Measurements from ENCODE around the gene ZFP36L2. TPM values are rescaled to one million over a fixed set of nuclear protein-coding genes. Genes with fewer than 3 reads are reported as not detected.

The ZFP36L2 gene
- polyA plus RNA-seq, 1 of the 3 experiments (the other 2 are of a cell fraction), result 18.4 TPM

DNA sequence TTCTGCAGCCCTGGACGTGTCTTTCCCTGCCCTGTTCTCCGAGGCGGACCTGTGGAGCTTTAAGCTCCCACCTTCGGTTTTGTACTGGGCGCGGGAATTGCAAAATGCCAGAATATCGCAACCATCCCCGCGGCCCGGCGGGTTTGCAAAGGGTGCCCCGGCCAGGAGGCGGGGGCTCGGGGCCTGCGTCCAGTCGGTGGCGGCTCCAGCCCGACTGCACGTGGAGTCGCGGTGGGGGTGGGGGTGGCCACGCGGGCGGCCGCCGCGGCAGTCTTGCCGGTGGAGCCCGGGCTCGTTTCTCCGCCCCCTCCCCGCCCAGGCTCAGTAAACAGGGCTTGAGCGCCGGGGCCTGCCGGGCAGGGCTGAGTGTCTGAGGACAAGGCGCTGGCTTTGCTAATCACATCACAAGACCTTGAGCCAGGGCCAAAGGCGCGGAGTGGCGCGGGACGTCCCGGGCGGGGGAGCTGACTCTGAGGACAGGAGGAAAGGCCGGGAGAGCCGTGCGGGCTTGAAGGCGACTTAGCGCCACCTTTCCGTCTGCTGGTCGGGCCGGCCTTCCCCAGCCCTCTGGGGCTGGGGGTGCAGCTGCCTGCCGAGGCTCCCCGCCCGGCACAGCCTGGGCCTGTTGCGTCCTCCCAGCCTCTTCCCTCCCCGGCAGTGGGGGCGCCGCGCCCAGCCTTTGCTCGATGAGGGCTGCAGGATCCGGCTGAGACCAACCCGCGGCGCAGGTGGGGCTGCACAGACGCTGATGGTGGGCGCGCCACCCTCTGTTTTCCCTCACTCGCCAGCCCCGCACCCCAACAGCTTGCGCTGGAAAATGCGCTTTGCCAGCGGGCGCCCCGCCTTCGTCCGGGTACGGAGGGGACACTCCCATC lies 786 bp upstream of the ZFP36L2 start (continued):
- TF ChIP-seq, protein P1, sequence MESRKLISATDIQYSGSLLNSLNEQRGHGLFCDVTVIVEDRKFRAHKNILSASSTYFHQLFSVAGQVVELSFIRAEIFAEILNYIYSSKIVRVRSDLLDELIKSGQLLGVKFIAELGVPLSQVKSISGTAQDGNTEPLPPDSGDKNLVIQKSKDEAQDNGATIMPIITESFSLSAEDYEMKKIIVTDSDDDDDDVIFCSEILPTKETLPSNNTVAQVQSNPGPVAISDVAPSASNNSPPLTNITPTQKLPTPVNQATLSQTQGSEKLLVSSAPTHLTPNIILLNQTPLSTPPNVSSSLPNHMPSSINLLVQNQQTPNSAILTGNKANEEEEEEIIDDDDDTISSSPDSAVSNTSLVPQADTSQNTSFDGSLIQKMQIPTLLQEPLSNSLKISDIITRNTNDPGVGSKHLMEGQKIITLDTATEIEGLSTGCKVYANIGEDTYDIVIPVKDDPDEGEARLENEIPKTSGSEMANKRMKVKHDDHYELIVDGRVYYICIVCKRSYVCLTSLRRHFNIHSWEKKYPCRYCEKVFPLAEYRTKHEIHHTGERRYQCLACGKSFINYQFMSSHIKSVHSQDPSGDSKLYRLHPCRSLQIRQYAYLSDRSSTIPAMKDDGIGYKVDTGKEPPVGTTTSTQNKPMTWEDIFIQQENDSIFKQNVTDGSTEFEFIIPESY (IDR thresholded peaks at IDR 0.05; ENCODE audit: borderline replicate concordance, low read depth), result no peak; the same call in 1 of the 2 replicates
- no peak for TF ChIP-seq FOSL2 (IDR thresholded peaks at IDR 0.05; ENCODE audit: borderline replicate concordance, low read depth)
- peak; percentile 28; the same call in 1 of the 2 replicates for TF ChIP-seq POLR2AphosphoS5 (IDR thresholded peaks at IDR 0.05; ENCODE audit: low read depth, low read length)
- peak; percentile 34 for TF ChIP-seq CHD2 (IDR thresholded peaks at IDR 0.05; ENCODE audit: low read length, partially characterized antibody)
- no peak; the same call in none of the 2 replicates for TF ChIP-seq REST (IDR thresholded peaks at IDR 0.05; ENCODE audit: low read depth, low read length)
- peak; percentile 77 for TF ChIP-seq FOXJ3 (CRISPR knock-in tag; IDR thresholded peaks at IDR 0.05)
- peak; percentile 30; the same call in 1 of the 2 replicates for TF ChIP-seq SIN3A (IDR thresholded peaks at IDR 0.05; ENCODE audit: borderline replicate concordance, low read depth, low read length)

DNA sequence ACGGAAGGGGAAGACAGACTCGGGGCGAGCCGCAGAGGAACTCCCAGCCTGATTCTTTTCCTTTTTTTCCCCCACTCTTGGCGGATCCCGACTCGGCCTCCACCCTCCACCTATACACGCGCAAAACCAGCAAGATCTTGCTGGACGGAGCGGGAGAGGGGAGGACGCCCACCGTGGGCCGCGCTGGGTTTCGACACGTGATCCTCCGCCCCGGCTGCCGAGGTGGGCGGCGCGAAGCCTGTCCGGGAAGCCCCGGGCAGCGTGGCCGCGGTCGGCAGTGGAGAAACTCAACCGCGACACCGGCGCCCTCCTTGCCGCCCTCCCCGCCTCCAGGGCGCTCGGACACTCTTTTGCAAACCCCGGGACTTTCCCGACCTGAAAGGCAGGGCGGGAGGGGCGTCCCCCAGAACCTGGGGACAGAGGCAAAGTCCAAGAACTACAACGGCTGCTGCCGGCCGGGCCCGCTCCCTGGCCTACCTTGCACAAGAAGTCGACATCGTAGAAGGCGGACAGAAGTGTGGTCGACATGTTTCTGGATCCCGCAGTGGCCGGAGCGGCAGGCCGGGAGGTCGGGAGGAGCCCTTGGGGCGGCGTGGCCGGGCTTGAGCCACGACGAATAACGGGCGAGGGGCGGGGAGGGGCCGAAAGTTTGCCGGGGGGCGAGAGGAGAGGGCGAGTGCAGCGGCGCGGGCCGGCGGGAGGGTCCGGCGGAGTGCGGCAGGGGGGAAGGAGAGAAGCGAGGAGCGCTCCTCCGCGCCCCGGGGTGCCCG lies 433 bp downstream of the ZFP36L2 start:
- Histone ChIP-seq H3K9ac (peak overlapping the region; percentile 99), H3K9me3 (no peaks in the 10 kb centered on the region), H3K4me1 (ENCODE audit: control insufficient read depth in 1 of 2, insufficient read depth in 2 of 2, low read depth in 1 of 2, low read length in 1 of 2) (peaks cover 25 to 57% of the 10 kb centered on the region in 2 experiments), H3K9me2 (no peaks in the 10 kb centered on the region), H3F3A (replicated peaks; ENCODE audit: insufficient read depth) (peaks cover 49% of the 10 kb centered on the region), H4K20me1 (ENCODE audit: insufficient read depth) (peaks cover 34% of the 10 kb centered on the region), H3K79me2 (ENCODE audit: insufficient read depth) (peaks cover 67% of the 10 kb centered on the region), H3K27me3 (ENCODE audit: insufficient read depth) (no peaks in the 10 kb centered on the region), H3K27ac (ENCODE audit: low read depth in 2 of 2, low read length in 1 of 2) (peak overlapping the region; percentile 94 to 95), H3K36me3 (replicated peaks in 1 of 2; ENCODE audit: control insufficient read depth in 1 of 2, insufficient read depth in 2 of 2, low read length in 1 of 2) (peaks cover 21 to 39% of the 10 kb centered on the region in 2 experiments), H3K4me2 (peak overlapping the region; percentile 83), H3K4me3 (ENCODE audit: low read depth in 2 of 2, low read length in 1 of 2) (peak overlapping the region; percentile 95 to 97), H2AFZ (ENCODE audit: low read depth) (no peak overlapping the region)
- ChIA-PET POLR2A (interaction anchor here (0.5 to 3.7 kb wide), 25 partner anchors 20 to 415 kb away, joined by 3 to 24 read pairs (median 4); partner anchors contain the start of gene THADA), CTCF (interaction anchor here (0.9 to 16.3 kb wide), 27 partner anchors 20 to 402 kb away, joined by 3 to 299 read pairs (median 7); no protein-coding TSS in a partner anchor)
- DNase-seq, result peak; percentile 89
- under 1% methylated on average over 64 of the region's 80 CpGs for WGBS (ENCODE audit: low lambda C conversion rate)
- TF ChIP-seq FOSL2 (IDR thresholded peaks at IDR 0.05; ENCODE audit: borderline replicate concordance, low read depth) (no peak), JUND (IDR thresholded peaks at IDR 0.05) (no peak; the same call in 1 of the 2 replicates), FOXM1 (IDR thresholded peaks at IDR 0.05; ENCODE audit: low read depth) (0 out of 2 replicates have a peak, but pooled peaks have one; percentile 6), GABPA (IDR thresholded peaks at IDR 0.05; ENCODE audit: low read depth) (0 out of 2 replicates have a peak, but pooled peaks have one; percentile 21), REST (IDR thresholded peaks at IDR 0.05; ENCODE audit: low read depth, low read length) (peak; percentile 24; the same call in 1 of the 2 replicates), RCOR1 (IDR thresholded peaks at IDR 0.05; ENCODE audit: low read length) (0 out of 2 replicates have a peak, but pooled peaks have one; percentile 1), MXI1 (IDR thresholded peaks at IDR 0.05; ENCODE audit: low read depth, low read length) (peak; percentile 94)
- TF ChIP-seq, protein P2, sequence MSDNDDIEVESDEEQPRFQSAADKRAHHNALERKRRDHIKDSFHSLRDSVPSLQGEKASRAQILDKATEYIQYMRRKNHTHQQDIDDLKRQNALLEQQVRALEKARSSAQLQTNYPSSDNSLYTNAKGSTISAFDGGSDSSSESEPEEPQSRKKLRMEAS (IDR thresholded peaks at IDR 0.05; ENCODE audit: low read depth), result peak; percentile 85
- TF ChIP-seq, protein P3, sequence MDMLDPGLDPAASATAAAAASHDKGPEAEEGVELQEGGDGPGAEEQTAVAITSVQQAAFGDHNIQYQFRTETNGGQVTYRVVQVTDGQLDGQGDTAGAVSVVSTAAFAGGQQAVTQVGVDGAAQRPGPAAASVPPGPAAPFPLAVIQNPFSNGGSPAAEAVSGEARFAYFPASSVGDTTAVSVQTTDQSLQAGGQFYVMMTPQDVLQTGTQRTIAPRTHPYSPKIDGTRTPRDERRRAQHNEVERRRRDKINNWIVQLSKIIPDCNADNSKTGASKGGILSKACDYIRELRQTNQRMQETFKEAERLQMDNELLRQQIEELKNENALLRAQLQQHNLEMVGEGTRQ (IDR thresholded peaks at IDR 0.05; ENCODE audit: borderline replicate concordance, low read depth, low read length), result peak; percentile 52; the same call in 1 of the 2 replicates
